ENCODE results near the gene CYP1A2.

Gene CYP1A2

DNA sequence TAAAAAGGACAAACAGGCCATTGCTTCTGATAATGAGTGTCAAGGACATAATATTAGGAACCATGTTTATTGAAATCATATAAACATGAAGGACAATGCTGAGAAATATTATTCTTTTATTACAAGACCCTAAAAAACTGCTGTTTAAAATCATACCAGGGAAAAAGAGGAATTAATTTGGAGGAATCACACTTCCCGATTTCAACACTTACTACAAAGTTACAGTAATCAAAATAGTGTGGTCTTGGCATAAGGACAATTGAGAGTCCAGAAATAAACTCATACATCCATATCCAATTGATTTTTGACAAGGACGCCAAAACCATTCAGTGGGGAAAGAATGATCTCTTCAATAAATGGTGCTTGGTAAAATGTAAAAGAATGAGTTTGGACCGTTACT lies 36.3 kb upstream of the CYP1A2 start:
- no CpG with 5 or more reads among the region's 3 CpGs for WGBS (ENCODE audit: extremely low coverage, insufficient coverage, insufficient read length)
- Histone ChIP-seq H3K4ac (ENCODE audit: low read depth, low read length) (no peak overlapping the region), H4K12ac (ENCODE audit: low read depth, low read length) (no peak overlapping the region)

DNA sequence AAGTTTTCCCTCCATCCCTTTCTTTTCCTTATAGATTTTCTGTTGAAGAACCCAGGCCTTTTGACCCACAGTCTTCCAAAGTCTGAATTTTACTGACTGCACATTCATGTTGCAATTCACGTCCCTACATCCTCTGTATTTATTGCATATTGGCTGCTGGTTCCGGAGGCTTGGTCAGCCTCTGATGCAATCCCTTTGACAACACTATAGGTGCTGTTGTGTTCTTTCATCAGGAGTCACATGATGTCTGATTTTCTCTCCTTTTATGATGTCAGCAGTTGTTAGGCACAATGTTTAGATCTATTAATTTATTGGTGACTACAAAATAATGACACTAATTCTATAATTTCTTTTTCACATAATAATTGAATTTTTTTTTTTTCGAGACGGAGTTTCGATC lies 32.0 kb upstream of the CYP1A2 start:
- no CpG with 5 or more reads among the region's 5 CpGs for WGBS (ENCODE audit: extremely low coverage, insufficient coverage, insufficient read length)
- no peak overlapping the region for H3K4me2 ChIP-seq (ENCODE audit: low read length)

More for the DNA sequence above, 36.3 kb upstream of the CYP1A2 start:
- H2AK5ac ChIP-seq (ENCODE audit: low read length) = no peak overlapping the region
- no peak overlapping the region for H2BK5ac ChIP-seq (ENCODE audit: low read depth, low read length, poor library complexity)
- no peak overlapping the region for H2BK120ac ChIP-seq (ENCODE audit: insufficient read depth, low read length, poor library complexity)
- H3K27me3 ChIP-seq (ENCODE audit: insufficient read depth, low read length) = no peaks in the 10 kb centered on the region
- no peak overlapping the region for H3K23ac ChIP-seq (ENCODE audit: low read length)
- no peak overlapping the region for H3K27ac ChIP-seq (ENCODE audit: low read depth, low read length)
- DNase-seq = no peak
- no peak overlapping the region for H4K8ac ChIP-seq (ENCODE audit: low read depth, low read length)
- no peak overlapping the region for H2AFZ ChIP-seq (ENCODE audit: insufficient read depth, low read length, poor library complexity)
- H2BK12ac ChIP-seq (ENCODE audit: low read length) = no peak overlapping the region
- no peak overlapping the region for H3K4me2 ChIP-seq (ENCODE audit: low read length)
- H3K9me3 ChIP-seq (ENCODE audit: insufficient read depth, low read depth, low read length) = no peaks in the 10 kb centered on the region
- no peak overlapping the region for H3K9ac ChIP-seq (ENCODE audit: low read length)
- no peaks in the 10 kb centered on the region for H3K79me2 ChIP-seq (ENCODE audit: control insufficient read depth, insufficient read depth, low read length, poor library complexity)
- no peak overlapping the region for H3K18ac ChIP-seq (ENCODE audit: low read length)
- no peak overlapping the region for H3K14ac ChIP-seq (ENCODE audit: low read length)
- no peak overlapping the region for H3K4me3 ChIP-seq (ENCODE audit: low read depth, low read length)
- no peaks in the 10 kb centered on the region for H3K79me1 ChIP-seq (ENCODE audit: low read length)
- no peak overlapping the region for H4K91ac ChIP-seq (ENCODE audit: low read depth, low read length)
- no peaks in the 10 kb centered on the region for H3K4me1 ChIP-seq (ENCODE audit: control insufficient read depth in 1 of 2, insufficient read depth in 2 of 2, low read length in 2 of 2)
- H3K36me3 ChIP-seq (ENCODE audit: control insufficient read depth in 1 of 2, insufficient read depth in 2 of 2, low read length in 2 of 2) = no peaks in the 10 kb centered on the region

DNA sequence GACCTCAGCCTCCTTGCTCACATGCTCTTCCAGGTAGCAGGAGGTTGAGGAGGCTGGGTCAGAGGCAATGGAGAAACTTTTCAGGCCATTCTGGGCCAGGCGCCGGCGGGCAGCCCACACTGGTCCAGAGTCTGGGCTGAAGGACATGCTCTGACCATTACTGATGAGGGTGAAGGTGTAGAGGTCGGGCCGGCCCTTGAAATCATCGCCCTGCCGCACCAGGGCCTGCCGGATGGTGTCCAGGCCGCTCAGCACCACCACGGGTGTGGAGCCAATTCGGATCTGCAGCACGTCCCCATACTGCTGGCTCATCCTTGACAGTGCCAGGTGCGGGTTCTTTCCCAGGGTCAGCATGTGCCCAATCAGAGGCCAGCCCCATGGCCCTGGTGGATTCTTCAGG lies 26.1 kb upstream of the CYP1A2 start:
- no peak overlapping the region for H4K8ac ChIP-seq (ENCODE audit: low read depth, low read length)
- H3K4me3 ChIP-seq (ENCODE audit: low read depth, low read length) = no peak overlapping the region
- no peak overlapping the region for H3K4ac ChIP-seq (ENCODE audit: low read depth, low read length)
- no peaks in the 10 kb centered on the region for H3K79me2 ChIP-seq (ENCODE audit: control insufficient read depth, insufficient read depth, low read length, poor library complexity)
- H3K27me3 ChIP-seq (ENCODE audit: insufficient read depth, low read length) = peaks cover 19% of the 10 kb centered on the region
- no peak overlapping the region for H2BK120ac ChIP-seq (ENCODE audit: insufficient read depth, low read length, poor library complexity)
- no peak overlapping the region for H3K14ac ChIP-seq (ENCODE audit: low read length)
- H2AFZ ChIP-seq (ENCODE audit: insufficient read depth, low read length, poor library complexity) = no peak overlapping the region
- no peak overlapping the region for H3K27ac ChIP-seq (ENCODE audit: low read depth, low read length)
- H3K9ac ChIP-seq (ENCODE audit: low read length) = no peak overlapping the region
- H2BK12ac ChIP-seq (ENCODE audit: low read length) = no peak overlapping the region
- H4K91ac ChIP-seq (ENCODE audit: low read depth, low read length) = no peak overlapping the region
- DNase-seq = no peak
- H3K23ac ChIP-seq (ENCODE audit: low read length) = no peak overlapping the region
- no peaks in the 10 kb centered on the region for H3K79me1 ChIP-seq (ENCODE audit: low read length)
- no peaks in the 10 kb centered on the region for H3K36me3 ChIP-seq (ENCODE audit: control insufficient read depth in 1 of 2, insufficient read depth in 2 of 2, low read length in 2 of 2)
- H2AK5ac ChIP-seq (ENCODE audit: low read length) = no peak overlapping the region
- no peak overlapping the region for H3K4me2 ChIP-seq (ENCODE audit: low read length)
- no peak overlapping the region for H3K18ac ChIP-seq (ENCODE audit: low read length)
- H2BK5ac ChIP-seq (ENCODE audit: low read depth, low read length, poor library complexity) = no peak overlapping the region
- H3K4me1 ChIP-seq (ENCODE audit: control insufficient read depth in 1 of 2, insufficient read depth in 2 of 2, low read length in 2 of 2) = peaks cover 10% of the 10 kb centered on the region in 2 experiments
- no peak overlapping the region for H4K12ac ChIP-seq (ENCODE audit: low read depth, low read length)
- H3K9me3 ChIP-seq (ENCODE audit: insufficient read depth, low read depth, low read length) = peaks cover 9% of the 10 kb centered on the region
- no CpG with 5 or more reads among the region's 13 CpGs for WGBS (ENCODE audit: extremely low coverage, insufficient coverage, insufficient read length)

More for the DNA sequence above, 32.0 kb upstream of the CYP1A2 start:
- Histone ChIP-seq H2BK12ac (ENCODE audit: low read length) (no peak overlapping the region), H3K9ac (ENCODE audit: low read length) (no peak overlapping the region), H3K18ac (ENCODE audit: low read length) (no peak overlapping the region), H3K79me1 (ENCODE audit: low read length) (no peaks in the 10 kb centered on the region), H2BK120ac (ENCODE audit: insufficient read depth, low read length, poor library complexity) (no peak overlapping the region), H3K9me3 (ENCODE audit: insufficient read depth, low read depth, low read length) (peaks cover 3% of the 10 kb centered on the region), H3K14ac (ENCODE audit: low read length) (no peak overlapping the region), H4K8ac (ENCODE audit: low read depth, low read length) (no peak overlapping the region), H2AK5ac (ENCODE audit: low read length) (no peak overlapping the region), H3K23ac (ENCODE audit: low read length) (no peak overlapping the region), H3K79me2 (ENCODE audit: control insufficient read depth, insufficient read depth, low read length, poor library complexity) (no peaks in the 10 kb centered on the region), H3K27ac (ENCODE audit: low read depth, low read length) (no peak overlapping the region), H3K4ac (ENCODE audit: low read depth, low read length) (no peak overlapping the region), H3K27me3 (ENCODE audit: insufficient read depth, low read length) (no peaks in the 10 kb centered on the region), H4K91ac (ENCODE audit: low read depth, low read length) (no peak overlapping the region), H3K4me3 (ENCODE audit: low read depth, low read length) (no peak overlapping the region), H3K36me3 (ENCODE audit: control insufficient read depth in 1 of 2, insufficient read depth in 2 of 2, low read length in 2 of 2) (no peaks in the 10 kb centered on the region), H2BK5ac (ENCODE audit: low read depth, low read length, poor library complexity) (no peak overlapping the region), H3K4me1 (ENCODE audit: control insufficient read depth in 1 of 2, insufficient read depth in 2 of 2, low read length in 2 of 2) (no peaks in the 10 kb centered on the region), H2AFZ (ENCODE audit: insufficient read depth, low read length, poor library complexity) (no peak overlapping the region), H4K12ac (ENCODE audit: low read depth, low read length) (no peak overlapping the region)
- DNase-seq = no peak

DNA sequence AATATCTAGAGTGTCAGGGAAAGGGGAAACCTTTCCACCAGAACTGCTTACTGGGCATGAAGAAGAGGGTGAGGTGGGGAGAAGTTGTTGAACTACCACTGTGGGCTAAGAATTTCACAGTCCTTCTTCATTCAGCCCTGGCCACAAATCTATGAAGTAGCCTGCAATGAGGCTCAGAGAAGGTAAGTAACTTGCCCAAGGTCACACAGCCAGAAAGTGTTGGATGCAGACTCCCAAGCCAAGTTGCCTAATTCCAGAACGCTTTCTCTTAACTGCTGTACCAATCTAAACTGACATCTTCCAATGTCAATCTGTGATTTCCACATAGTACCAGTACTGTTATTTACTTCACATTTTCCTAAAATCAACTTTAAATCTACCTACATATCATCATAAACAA lies 25.5 kb upstream of the CYP1A2 start:
- no peak overlapping the region for H2AFZ ChIP-seq (ENCODE audit: insufficient read depth, low read length, poor library complexity)
- WGBS (ENCODE audit: extremely low coverage, insufficient coverage, insufficient read length) = no CpG with 5 or more reads among the region's 1 CpG

More for the DNA sequence above, 25.5 kb upstream of the CYP1A2 start:
- H2AK5ac ChIP-seq (ENCODE audit: low read length) = no peak overlapping the region
- no peak for DNase-seq
- no peak overlapping the region for H4K8ac ChIP-seq (ENCODE audit: low read depth, low read length)
- H3K14ac ChIP-seq (ENCODE audit: low read length) = no peak overlapping the region
- no peaks in the 10 kb centered on the region for H3K36me3 ChIP-seq (ENCODE audit: control insufficient read depth in 1 of 2, insufficient read depth in 2 of 2, low read length in 2 of 2)
- no peak overlapping the region for H3K18ac ChIP-seq (ENCODE audit: low read length)
- no peak overlapping the region for H2BK5ac ChIP-seq (ENCODE audit: low read depth, low read length, poor library complexity)
- H3K4me3 ChIP-seq (ENCODE audit: low read depth, low read length) = no peak overlapping the region
- H2BK120ac ChIP-seq (ENCODE audit: insufficient read depth, low read length, poor library complexity) = no peak overlapping the region
- peaks cover 10% of the 10 kb centered on the region in 2 experiments for H3K4me1 ChIP-seq (ENCODE audit: control insufficient read depth in 1 of 2, insufficient read depth in 2 of 2, low read length in 2 of 2)
- peaks cover 14% of the 10 kb centered on the region for H3K9me3 ChIP-seq (ENCODE audit: insufficient read depth, low read depth, low read length)
- H3K79me1 ChIP-seq (ENCODE audit: low read length) = no peaks in the 10 kb centered on the region
- no peak overlapping the region for H4K12ac ChIP-seq (ENCODE audit: low read depth, low read length)
- no peak overlapping the region for H3K27ac ChIP-seq (ENCODE audit: low read depth, low read length)
- no peak overlapping the region for H3K4ac ChIP-seq (ENCODE audit: low read depth, low read length)
- H3K79me2 ChIP-seq (ENCODE audit: control insufficient read depth, insufficient read depth, low read length, poor library complexity) = no peaks in the 10 kb centered on the region
- no peak overlapping the region for H4K91ac ChIP-seq (ENCODE audit: low read depth, low read length)
- no peak overlapping the region for H3K23ac ChIP-seq (ENCODE audit: low read length)
- H3K27me3 ChIP-seq (ENCODE audit: insufficient read depth, low read length) = peaks cover 19% of the 10 kb centered on the region
- H2BK12ac ChIP-seq (ENCODE audit: low read length) = no peak overlapping the region
- H3K4me2 ChIP-seq (ENCODE audit: low read length) = no peak overlapping the region
- no peak overlapping the region for H3K9ac ChIP-seq (ENCODE audit: low read length)

All from trophoblast cell (in vitro differentiated cells and primary cell).